T-helper 17 cell (primary cell): ENCODE measurements around the gene GH2. TPM values are rescaled to one million over a fixed set of nuclear protein-coding genes. Genes with fewer than 3 reads are reported as not detected.
"Not testable (repeated sequence)": the region's sequence is repeated elsewhere in the genome, so short reads cannot be mapped to it uniquely, and the experiment has no call there.

Experiments
- ATAC-seq: fragments of 150-1000 bp; cut with Tn5 transposase; 2 replicates; pipeline ENCODE4 v1.10.0; 2021; ENCODE audit warnings: mild to moderate bottlenecking, moderate library complexity
- DNase-seq, 3 donors: peaks; one replicate each; pipeline versions ENCODE4 v3.0.0 to v3.0.0-alpha.2; 2020 to 2021
- H3K9me3 ChIP-seq: one replicate; pipeline ENCODE4 v1.7.0; 2013; ENCODE audit warnings: low read length, mild to moderate bottlenecking; ENCODE audit not compliant: control insufficient read depth, poor library complexity, severe bottlenecking
- H3K27ac Mint-ChIP-seq: one replicate; pipeline ENCODE4 v1.8.0; 2022; ENCODE audit warnings: mild to moderate bottlenecking, moderate library complexity, mixed read lengths
- H3K27me3 Mint-ChIP-seq: one replicate; pipeline ENCODE4 v1.8.0; 2022; ENCODE audit warnings: mixed read lengths
- H3K36me3 Mint-ChIP-seq: one replicate; pipeline ENCODE4 v1.8.0; 2022; ENCODE audit warnings: low read depth, mixed read lengths
- H3K4me1 Mint-ChIP-seq: one replicate; pipeline ENCODE4 v1.8.0; 2022; ENCODE audit warnings: mild to moderate bottlenecking, mixed read lengths
- H3K4me3 Mint-ChIP-seq: one replicate; pipeline ENCODE4 v1.8.0; 2022; ENCODE audit warnings: mild to moderate bottlenecking, moderate library complexity, mixed read lengths
- total RNA-seq, 4 donors: library from RNA in 2 of 4; stranded (reverse) in 2 of 4; gene quantifications; one replicate each; pipeline ENCODE4 v1.2.3 and lab custom pipeline; 2022 to 2026

GH2 gene
- total RNA-seq, 2 donors from 2014 or later, result not detected

DNA sequence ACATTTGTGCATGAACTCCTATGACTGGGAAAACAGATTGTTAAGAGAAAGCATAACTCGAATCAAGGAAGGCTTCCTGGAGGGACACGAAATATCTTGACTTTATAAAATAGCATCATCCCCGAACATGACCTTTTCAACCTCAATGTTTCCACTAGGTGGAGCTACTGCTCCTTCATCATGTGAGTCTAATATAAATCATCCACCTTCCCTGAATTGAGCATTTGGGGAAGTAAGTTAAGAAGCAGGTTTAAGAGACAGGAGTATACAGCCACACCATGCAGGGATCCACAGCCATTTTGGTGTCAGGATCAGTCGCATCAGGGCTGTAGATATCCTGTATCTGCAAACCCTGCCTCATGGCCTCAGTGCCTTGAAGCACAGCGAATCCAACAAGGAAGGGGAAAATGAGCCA is 22.1 kb upstream of the GH2 start:
- not testable (repeated sequence) for H3K27ac Mint-ChIP-seq, H3K4me3 Mint-ChIP-seq, H3K36me3 Mint-ChIP-seq, H3K9me3 ChIP-seq, DNase-seq, H3K4me1 Mint-ChIP-seq
- H3K27me3 Mint-ChIP-seq, result peaks cover 18% of the 10 kb centered on the region
- ATAC-seq, result peak; percentile 69

DNA sequence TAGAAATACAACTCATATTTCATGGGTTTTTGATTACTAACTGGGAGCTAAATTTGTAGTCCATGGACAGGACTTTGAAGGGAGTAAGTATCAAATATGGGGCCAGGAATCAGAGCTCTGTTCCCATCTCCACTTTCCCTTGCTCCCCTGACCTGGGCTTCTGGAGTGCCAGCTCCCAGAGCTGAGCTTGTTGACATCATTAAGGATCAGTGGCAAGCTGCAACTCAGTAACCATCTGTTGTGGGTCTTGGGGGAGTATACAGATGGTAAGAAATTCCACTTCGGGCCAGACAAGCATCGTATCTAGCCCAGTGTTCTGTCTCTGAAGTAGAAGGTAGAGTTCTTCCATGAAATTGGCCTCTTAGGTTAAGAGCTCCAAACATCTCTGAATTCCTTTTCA is 20.2 kb upstream of the GH2 start:
- not testable (repeated sequence) for H3K4me3 Mint-ChIP-seq, DNase-seq, ATAC-seq, H3K9me3 ChIP-seq, H3K27ac Mint-ChIP-seq, H3K36me3 Mint-ChIP-seq, H3K4me1 Mint-ChIP-seq
- H3K27me3 Mint-ChIP-seq, result peaks cover 18% of the 10 kb centered on the region

GRCh38 chr17:63898899-63899798 is 17.4 kb upstream of the GH2 start:
- Mint-ChIP-seq H3K27ac (peak overlapping the region; percentile 93), H3K27me3 (peaks cover 22% of the 10 kb centered on the region)
- H3K4me3 Mint-ChIP-seq, H3K4me1 Mint-ChIP-seq, DNase-seq, H3K9me3 ChIP-seq, H3K36me3 Mint-ChIP-seq: not testable (repeated sequence)
- ATAC-seq, result peak; percentile 88

DNA sequence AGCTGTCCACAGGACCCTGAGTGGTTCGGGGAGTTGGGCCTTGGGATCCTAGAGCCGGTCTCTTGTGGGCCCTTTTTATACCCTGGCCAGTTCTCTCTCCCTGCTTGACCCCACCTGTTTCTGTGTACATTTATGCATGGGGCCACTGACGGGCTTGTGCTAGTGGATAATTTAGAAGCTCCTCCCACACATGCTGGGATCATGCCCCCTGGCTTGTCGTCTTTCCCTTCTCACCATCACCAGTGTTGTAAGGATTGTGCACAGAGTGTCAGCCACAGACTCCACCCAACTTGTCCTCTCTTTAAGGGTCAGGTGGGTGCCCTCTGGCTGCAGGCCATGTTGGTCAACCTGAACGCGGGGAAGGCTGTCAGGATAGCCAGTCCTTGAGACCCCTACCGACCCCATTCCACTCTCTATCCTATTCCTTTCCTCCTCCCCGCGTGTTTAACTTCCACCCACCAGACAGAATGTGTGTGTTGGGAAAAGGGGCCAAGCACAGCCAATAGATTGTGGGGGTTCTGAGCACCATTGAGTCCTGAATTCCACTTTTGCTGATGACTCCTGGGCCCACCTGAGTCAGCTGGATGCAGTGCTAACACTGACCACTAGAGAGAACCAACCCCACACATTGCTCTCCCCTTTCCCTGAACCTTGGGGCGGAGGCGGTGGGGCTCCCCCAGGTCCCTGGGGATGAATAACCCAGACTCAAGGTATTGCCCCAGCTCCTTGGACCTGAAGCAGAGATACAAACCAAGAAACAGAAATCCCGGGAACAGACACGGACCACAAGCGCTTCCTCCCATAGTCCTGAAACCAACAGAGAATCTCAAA is 15.0 kb upstream of the GH2 start, which contains the start of gene CSH1:
Gene CSH1 (minus strand): TSS at position 51 of the 831 bp plus-strand sequence. CDS start 63 bp downstream, outside the sequence.
- H3K27me3 Mint-ChIP-seq, result peaks cover 14% of the 10 kb centered on the region
- not testable (repeated sequence) for ATAC-seq, H3K9me3 ChIP-seq, H3K36me3 Mint-ChIP-seq, DNase-seq, H3K4me1 Mint-ChIP-seq, H3K4me3 Mint-ChIP-seq, H3K27ac Mint-ChIP-seq

DNA sequence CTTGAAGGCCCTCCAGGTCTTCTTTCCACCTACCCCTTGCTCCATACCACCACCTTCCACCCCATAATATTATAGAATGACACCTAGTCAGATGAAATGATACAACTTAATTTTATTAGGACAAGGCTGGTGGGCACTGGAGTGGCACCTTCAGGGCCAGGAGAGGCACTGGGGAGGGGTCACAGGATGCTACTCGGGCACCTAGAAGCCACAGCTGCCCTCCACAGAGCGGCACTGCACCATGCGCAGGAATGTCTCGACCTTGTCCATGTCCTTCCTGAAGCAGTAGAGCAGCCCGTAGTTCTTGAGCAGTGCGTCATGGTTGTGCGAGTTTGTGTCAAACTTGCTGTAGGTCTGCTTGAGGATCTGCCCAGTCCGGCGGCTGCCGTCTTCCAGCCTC is 13.1 kb upstream of the GH2 start:
- not testable (repeated sequence) for H3K4me3 Mint-ChIP-seq, ATAC-seq, H3K4me1 Mint-ChIP-seq

GRCh38 chr17:63894021-63894420 is 12.3 kb upstream of the GH2 start:
- not testable (repeated sequence) for H3K9me3 ChIP-seq

More for the DNA sequence above, 13.1 kb upstream of the GH2 start:
- not testable (repeated sequence) for H3K27me3 Mint-ChIP-seq, H3K27ac Mint-ChIP-seq, H3K9me3 ChIP-seq, H3K36me3 Mint-ChIP-seq, DNase-seq

GRCh38 chr17:63892316-63893037 is 10.7 kb upstream of the GH2 start:
- H3K27me3 Mint-ChIP-seq, result peaks cover 10% of the 10 kb centered on the region
- not testable (repeated sequence) for H3K4me3 Mint-ChIP-seq, ATAC-seq

More at GRCh38 chr17:63894021-63894420, 12.3 kb upstream of the GH2 start:
- not testable (repeated sequence) for H3K36me3 Mint-ChIP-seq, H3K27me3 Mint-ChIP-seq, H3K27ac Mint-ChIP-seq, DNase-seq, H3K4me3 Mint-ChIP-seq, H3K4me1 Mint-ChIP-seq, ATAC-seq

GRCh38 chr17:63889026-63889848 is 7.5 kb upstream of the GH2 start:
- Mint-ChIP-seq H3K4me3 (peak overlapping the region; percentile 19), H3K27ac (peak overlapping the region; percentile 75)
- DNase-seq, result not testable (repeated sequence)

More at GRCh38 chr17:63892316-63893037, 10.7 kb upstream of the GH2 start:
- not testable (repeated sequence) for H3K4me1 Mint-ChIP-seq, H3K27ac Mint-ChIP-seq, H3K9me3 ChIP-seq, H3K36me3 Mint-ChIP-seq, DNase-seq

DNA sequence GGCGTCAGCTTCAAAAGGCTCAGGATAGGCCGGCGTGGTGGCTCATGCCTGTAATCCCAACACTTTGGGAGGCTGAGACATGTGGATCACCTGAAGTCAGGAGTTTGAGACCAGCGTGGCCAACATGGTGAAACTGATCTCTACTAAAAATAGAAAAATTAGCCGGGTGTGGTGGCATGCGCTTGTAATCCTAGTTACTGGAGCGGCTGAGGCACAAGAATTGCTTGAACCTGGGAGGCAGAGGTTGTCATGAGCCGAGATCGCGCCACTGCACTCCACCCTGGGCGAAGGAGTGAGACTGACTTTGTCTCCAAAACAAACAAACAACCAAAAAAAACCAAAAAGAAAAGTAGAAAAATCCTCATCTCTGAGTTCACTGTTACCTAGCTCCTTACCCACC is 3.4 kb upstream of the GH2 start:
- H3K36me3 Mint-ChIP-seq, DNase-seq, H3K4me3 Mint-ChIP-seq, H3K4me1 Mint-ChIP-seq, H3K9me3 ChIP-seq, H3K27ac Mint-ChIP-seq, ATAC-seq: not testable (repeated sequence)
- peaks cover 12% of the 10 kb centered on the region for H3K27me3 Mint-ChIP-seq

More at GRCh38 chr17:63889026-63889848, 7.5 kb upstream of the GH2 start:
- H3K4me1 Mint-ChIP-seq, H3K36me3 Mint-ChIP-seq, H3K9me3 ChIP-seq: not testable (repeated sequence)
- peaks cover 12% of the 10 kb centered on the region for H3K27me3 Mint-ChIP-seq
- peak; percentile 83 for ATAC-seq

GRCh38 chr17:63882626-63883126 is 932 bp upstream of the GH2 start:
- peaks cover 11% of the 10 kb centered on the region for H3K27me3 Mint-ChIP-seq
- H3K36me3 Mint-ChIP-seq, DNase-seq, H3K4me1 Mint-ChIP-seq, ATAC-seq, H3K9me3 ChIP-seq, H3K27ac Mint-ChIP-seq, H3K4me3 Mint-ChIP-seq: not testable (repeated sequence)

- H3K4me3 Mint-ChIP-seq, ATAC-seq, H3K27ac Mint-ChIP-seq, H3K9me3 ChIP-seq, DNase-seq, H3K4me1 Mint-ChIP-seq, H3K27me3 Mint-ChIP-seq, H3K36me3 Mint-ChIP-seq: not testable (repeated sequence)
Measured at GRCh38 chr17:63881337-63881736, 407 bp downstream of the GH2 start.

GRCh38 chr17:63880706-63881105 is 1.0 kb downstream of the GH2 start:
- DNase-seq, result no peak
- Mint-ChIP-seq H3K4me1 (peaks cover 3% of the 10 kb centered on the region), H3K27ac (no peak overlapping the region), H3K36me3 (no peaks in the 10 kb centered on the region), H3K4me3 (no peak overlapping the region), H3K27me3 (peaks cover 5% of the 10 kb centered on the region)
- no peaks in the 10 kb centered on the region for H3K9me3 ChIP-seq
- no peak for ATAC-seq
